ENCODE results near the gene TLE2. TPM values are rescaled to one million over a fixed set of nuclear protein-coding genes. Genes with fewer than 3 reads are reported as not detected.
"Not testable (repeated sequence)": the region's sequence is repeated elsewhere in the genome, so short reads cannot be mapped to it uniquely, and the experiment has no call there.

Gene TLE2
- total RNA-seq, 1 experiment from 2014 or later = 3.1 TPM

DNA sequence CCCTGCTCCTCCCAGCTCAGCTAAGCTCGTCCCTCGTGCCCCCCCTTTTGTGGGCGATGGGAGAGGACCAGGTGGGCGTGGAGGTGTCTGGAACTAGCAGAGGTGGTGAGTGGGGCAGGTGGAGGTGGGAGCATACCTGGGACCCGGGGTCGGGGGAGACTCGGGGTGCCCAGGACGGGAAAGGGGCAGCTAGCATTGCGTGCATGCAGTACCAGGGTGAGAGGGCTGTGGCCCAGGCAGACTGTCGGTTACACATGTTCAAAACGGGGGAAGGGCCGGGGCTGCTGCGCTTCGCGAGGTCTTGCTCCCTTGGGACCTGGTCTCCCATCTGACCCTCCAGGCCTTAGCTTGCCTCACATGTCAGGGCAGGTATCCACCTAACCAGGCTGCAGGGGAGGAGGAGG, 24.1 kb upstream of the TLE2 start:
- peaks cover 9 to 33% (median 22%) of the 10 kb centered on the region in 3 experiments; a peak in 6 of 7 replicates for H3K36me3 Mint-ChIP-seq (ENCODE audit: insufficient read depth in 1 of 3, low read depth in 3 of 3)
- no peak overlapping the region for H3K4me2 ChIP-seq (ENCODE audit: insufficient read depth, insufficient read length, low read length)

DNA sequence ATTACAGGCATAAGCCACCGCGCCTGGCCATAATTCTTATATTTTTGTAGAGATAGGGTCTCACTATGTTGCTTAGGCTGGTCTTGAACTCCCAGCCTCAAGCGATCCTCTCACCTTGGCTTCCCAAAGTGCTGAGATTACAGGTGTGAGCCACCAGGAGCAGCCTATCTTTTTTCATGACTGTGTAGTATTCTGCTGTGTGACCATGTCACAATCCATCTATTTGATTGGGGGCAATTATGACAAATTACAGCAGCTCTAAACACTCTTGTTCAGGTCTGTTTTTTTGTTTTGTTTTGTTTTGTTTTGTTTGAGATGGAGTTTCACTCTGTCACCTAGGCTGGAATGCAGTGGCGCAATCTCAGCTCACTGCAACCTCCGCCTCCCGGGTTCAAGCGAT, 20.9 kb upstream of the TLE2 start:
- not testable (repeated sequence) for H3K23ac ChIP-seq (ENCODE audit: insufficient read length, low read depth, low read length); H2AK5ac ChIP-seq (ENCODE audit: insufficient read length, low read length); H2BK15ac ChIP-seq (ENCODE audit: low read depth, low read length); DNase-seq; H2AFZ ChIP-seq (ENCODE audit: low read length); H2BK20ac ChIP-seq (ENCODE audit: low read depth, low read length, poor library complexity, severe bottlenecking); H3K18ac ChIP-seq (ENCODE audit: insufficient read length, low read depth, low read length); H3K79me1 ChIP-seq (ENCODE audit: insufficient read depth, low read depth, low read length, poor library complexity, severe bottlenecking); H3K79me2 ChIP-seq (ENCODE audit: insufficient read depth, low read length); H2BK12ac ChIP-seq (ENCODE audit: insufficient read length, low read depth, low read length); H3K9me3 Mint-ChIP-seq; H3K27me3 ChIP-seq (ENCODE audit: insufficient read depth, low read length); H3K4ac ChIP-seq (ENCODE audit: low read depth, low read length); H3K4me3 Mint-ChIP-seq; H2BK5ac ChIP-seq (ENCODE audit: insufficient read length, low read length); H4K20me1 ChIP-seq (ENCODE audit: control insufficient read depth, insufficient read depth, insufficient read length); H3K9me3 ChIP-seq (ENCODE audit: control insufficient read depth, low read depth, low read length); H3K14ac ChIP-seq (ENCODE audit: insufficient read depth, low read length); H4K5ac ChIP-seq (ENCODE audit: insufficient read length, low read depth, low read length); H3K4me2 ChIP-seq (ENCODE audit: insufficient read depth, insufficient read length, low read length); H3K27ac ChIP-seq (ENCODE audit: insufficient read length, low read depth, low read length); H3T11ph ChIP-seq (ENCODE audit: low read length); H3K23me2 ChIP-seq (ENCODE audit: insufficient read length, low read depth, low read length, poor library complexity, severe bottlenecking); H3K9ac ChIP-seq (ENCODE audit: extremely low read depth, insufficient read length, low read length); H4K91ac ChIP-seq (ENCODE audit: insufficient read length, low read depth, low read length); H3K27ac Mint-ChIP-seq; H3K56ac ChIP-seq (ENCODE audit: insufficient read length, low read depth, low read length); H3K4me1 ChIP-seq (ENCODE audit: insufficient read depth, low read length); H2BK120ac ChIP-seq (ENCODE audit: low read depth, low read length, poor library complexity, severe bottlenecking); H4K8ac ChIP-seq (replicated peaks; ENCODE audit: insufficient read length, low read depth, low read length)
- WGBS (ENCODE audit: extremely low coverage, insufficient read length, low lambda C conversion rate) = no CpG with 5 or more reads among the region's 7 CpGs
- Mint-ChIP-seq H3K27me3 (ENCODE audit: low read depth) (peaks cover 34% of the 10 kb centered on the region), H3K36me3 (ENCODE audit: insufficient read depth in 1 of 3, low read depth in 3 of 3) (peaks cover 3 to 12% (median 10%) of the 10 kb centered on the region in 3 experiments; a peak in 6 of 7 replicates), H3K4me1 (peaks cover 16 to 40% of the 10 kb centered on the region in 2 experiments)

More for the DNA sequence above, 24.1 kb upstream of the TLE2 start:
- H3K27ac Mint-ChIP-seq = no peak overlapping the region
- Histone ChIP-seq H4K91ac (ENCODE audit: insufficient read length, low read depth, low read length) (no peak overlapping the region), H3K9me3 (ENCODE audit: control insufficient read depth, low read depth, low read length) (no peaks in the 10 kb centered on the region), H3K23ac (ENCODE audit: insufficient read length, low read depth, low read length) (no peak overlapping the region), H3K56ac (ENCODE audit: insufficient read length, low read depth, low read length) (no peak overlapping the region), H2BK15ac (ENCODE audit: low read depth, low read length) (no peak overlapping the region), H3K14ac (ENCODE audit: insufficient read depth, low read length) (no peak overlapping the region), H3K9ac (ENCODE audit: extremely low read depth, insufficient read length, low read length) (no peak overlapping the region), H4K20me1 (ENCODE audit: control insufficient read depth, insufficient read depth, insufficient read length) (no peaks in the 10 kb centered on the region), H2BK20ac (ENCODE audit: low read depth, low read length, poor library complexity, severe bottlenecking) (no peak overlapping the region), H4K8ac (replicated peaks; ENCODE audit: insufficient read length, low read depth, low read length) (no peak overlapping the region), H3K79me2 (ENCODE audit: insufficient read depth, low read length) (0 out of 2 replicates have a peak, but pooled peaks cover 2% of the 10 kb centered on the region), H3K18ac (ENCODE audit: insufficient read length, low read depth, low read length) (no peak overlapping the region), H3K27me3 (ENCODE audit: insufficient read depth, low read length) (no peaks in the 10 kb centered on the region), H2AFZ (ENCODE audit: low read length) (no peak overlapping the region), H2BK120ac (ENCODE audit: low read depth, low read length, poor library complexity, severe bottlenecking) (no peak overlapping the region), H2BK12ac (ENCODE audit: insufficient read length, low read depth, low read length) (no peak overlapping the region), H3T11ph (ENCODE audit: low read length) (no peak overlapping the region), H3K23me2 (ENCODE audit: insufficient read length, low read depth, low read length, poor library complexity, severe bottlenecking) (no peaks in the 10 kb centered on the region), H2AK5ac (ENCODE audit: insufficient read length, low read length) (no peak overlapping the region), H3K4me1 (ENCODE audit: insufficient read depth, low read length) (no peaks in the 10 kb centered on the region; the same call in 1 of the 2 replicates), H3K27ac (ENCODE audit: insufficient read length, low read depth, low read length) (no peak overlapping the region), H3K4ac (ENCODE audit: low read depth, low read length) (no peak overlapping the region), H4K5ac (ENCODE audit: insufficient read length, low read depth, low read length) (no peak overlapping the region), H3K79me1 (ENCODE audit: insufficient read depth, low read depth, low read length, poor library complexity, severe bottlenecking) (no peaks in the 10 kb centered on the region), H2BK5ac (ENCODE audit: insufficient read length, low read length) (no peak overlapping the region)
- peaks cover 15% of the 10 kb centered on the region for H3K27me3 Mint-ChIP-seq (ENCODE audit: low read depth)
- no peak for DNase-seq
- WGBS (ENCODE audit: extremely low coverage, insufficient read length, low lambda C conversion rate) = no CpG with 5 or more reads among the region's 15 CpGs
- peaks cover 0 to 3% of the 10 kb centered on the region in 2 experiments; a peak in 2 of 5 replicates for H3K9me3 Mint-ChIP-seq
- H3K4me3 Mint-ChIP-seq = no peak overlapping the region
- peaks cover 17 to 53% of the 10 kb centered on the region in 2 experiments for H3K4me1 Mint-ChIP-seq
- TF ChIP-seq, protein P1, sequence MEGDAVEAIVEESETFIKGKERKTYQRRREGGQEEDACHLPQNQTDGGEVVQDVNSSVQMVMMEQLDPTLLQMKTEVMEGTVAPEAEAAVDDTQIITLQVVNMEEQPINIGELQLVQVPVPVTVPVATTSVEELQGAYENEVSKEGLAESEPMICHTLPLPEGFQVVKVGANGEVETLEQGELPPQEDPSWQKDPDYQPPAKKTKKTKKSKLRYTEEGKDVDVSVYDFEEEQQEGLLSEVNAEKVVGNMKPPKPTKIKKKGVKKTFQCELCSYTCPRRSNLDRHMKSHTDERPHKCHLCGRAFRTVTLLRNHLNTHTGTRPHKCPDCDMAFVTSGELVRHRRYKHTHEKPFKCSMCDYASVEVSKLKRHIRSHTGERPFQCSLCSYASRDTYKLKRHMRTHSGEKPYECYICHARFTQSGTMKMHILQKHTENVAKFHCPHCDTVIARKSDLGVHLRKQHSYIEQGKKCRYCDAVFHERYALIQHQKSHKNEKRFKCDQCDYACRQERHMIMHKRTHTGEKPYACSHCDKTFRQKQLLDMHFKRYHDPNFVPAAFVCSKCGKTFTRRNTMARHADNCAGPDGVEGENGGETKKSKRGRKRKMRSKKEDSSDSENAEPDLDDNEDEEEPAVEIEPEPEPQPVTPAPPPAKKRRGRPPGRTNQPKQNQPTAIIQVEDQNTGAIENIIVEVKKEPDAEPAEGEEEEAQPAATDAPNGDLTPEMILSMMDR (conservative IDR thresholded peaks at IDR 0.05) = no peak

Measured in H9 (cell line).